Activated CD4-positive, alpha-beta T cell treated with anti-CD3 and anti-CD28 coated beads, Interleukin-2, amount 50 U/mL, for 16 hours (primary cell): Measurements from ENCODE around the gene NUDT8.
"Not testable (repeated sequence)": the region's sequence is repeated elsewhere in the genome, so short reads cannot be mapped to it uniquely, and the experiment has no call there.

Experiments used
- DNase-seq: peaks from one replicate; pipeline ENCODE4 v3.0.0-alpha.2; 2020

The NUDT8 gene

DNA sequence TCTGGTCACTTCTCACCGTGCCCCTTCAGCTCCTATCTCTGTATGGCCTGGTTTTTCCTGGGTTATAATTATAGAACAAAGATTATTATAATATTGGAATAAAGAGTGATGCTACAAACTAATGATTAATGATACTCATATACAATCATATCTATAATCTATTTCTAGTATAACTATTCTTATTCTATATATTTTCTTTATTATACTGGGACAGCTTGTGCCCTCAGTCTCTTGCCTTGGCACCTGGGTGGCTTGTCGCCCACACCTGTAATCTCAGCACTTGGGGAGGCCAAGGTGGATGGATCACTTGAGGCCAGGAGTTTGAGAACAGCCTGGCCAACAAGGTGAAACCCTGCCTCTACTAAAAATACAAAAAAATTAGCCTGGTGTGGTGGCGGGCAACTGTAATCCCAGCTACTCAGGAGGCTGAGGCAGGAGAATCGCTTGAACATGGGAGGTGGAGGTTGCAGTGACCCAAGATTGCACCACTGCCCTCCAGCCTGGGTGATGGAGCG is 30.0 kb upstream of the NUDT8 start:
- DNase-seq = not testable (repeated sequence)

DNA sequence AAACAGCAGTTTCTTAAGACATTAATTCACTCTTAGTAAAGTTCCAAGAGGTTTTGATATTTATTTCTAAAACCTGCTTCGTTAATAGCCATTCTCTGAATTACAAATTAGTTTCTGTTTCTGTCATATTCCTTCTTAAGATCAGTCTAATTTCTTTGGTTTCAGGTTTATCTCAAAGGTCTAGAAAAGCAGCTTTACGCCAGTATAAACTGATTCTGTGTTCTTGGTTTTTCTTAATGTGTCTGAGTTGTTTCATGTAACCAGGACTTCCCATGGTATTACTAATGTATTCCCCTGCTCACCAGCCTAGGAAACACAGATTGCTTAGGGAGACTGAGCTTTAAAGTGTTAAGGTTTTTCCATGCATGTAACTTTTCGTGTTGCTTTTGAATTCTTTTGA is 27.6 kb upstream of the NUDT8 start:
- DNase-seq = peak; percentile 54

DNA sequence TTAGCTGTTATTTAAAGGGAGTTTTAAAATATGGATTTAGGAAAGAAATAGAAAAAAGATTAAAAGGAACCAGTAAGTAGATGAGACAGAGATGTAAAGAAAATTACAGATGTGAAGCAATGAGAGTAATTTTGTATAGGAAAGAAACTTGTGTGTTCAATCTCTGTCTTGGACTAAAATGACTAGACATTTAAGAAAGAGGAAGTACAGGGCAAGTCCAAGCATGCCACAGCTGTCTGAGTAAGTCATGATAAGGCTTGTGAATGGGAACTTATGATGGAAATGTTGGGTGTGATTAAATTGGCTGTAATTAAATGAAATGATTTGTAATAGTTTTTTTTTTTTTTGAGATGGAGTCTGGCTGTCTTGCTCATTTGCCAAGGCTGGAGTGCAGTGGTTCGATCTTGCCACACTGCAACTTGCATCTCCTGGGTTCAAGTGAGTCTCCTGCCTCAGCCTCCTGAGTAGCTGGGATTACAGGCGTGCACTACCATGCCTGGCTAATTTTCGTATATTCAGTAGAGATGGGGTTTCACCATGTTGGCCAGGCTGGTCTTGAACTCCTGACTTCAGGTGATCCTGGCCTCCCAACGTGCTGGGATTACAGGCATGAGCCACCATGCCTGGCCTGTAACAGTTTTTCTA is 26.7 kb upstream of the NUDT8 start:
- DNase-seq = peak; percentile 24

DNA sequence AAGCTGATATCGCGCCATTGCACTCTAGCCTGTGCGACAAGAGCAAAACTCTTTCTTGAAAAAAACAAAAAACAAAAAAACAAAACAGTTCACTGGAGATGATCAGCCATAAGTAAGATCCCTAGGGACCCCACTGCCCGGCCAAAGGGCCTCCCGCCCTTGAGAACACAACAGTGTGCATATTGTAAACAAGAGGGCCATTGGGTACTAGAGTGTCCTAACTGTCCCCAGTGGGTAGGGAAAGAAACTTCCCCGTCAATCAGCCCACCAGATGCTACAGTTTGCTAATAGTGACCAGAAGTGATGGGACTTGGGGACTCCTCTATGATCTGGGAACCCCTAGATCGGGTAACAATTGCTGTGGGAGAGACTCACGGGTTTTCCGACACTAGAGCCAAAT is 24.5 kb upstream of the NUDT8 start:
- DNase-seq = no peak

- no peak for DNase-seq
Measured at GRCh38 chr11:67652965-67653845, 23.5 kb upstream of the NUDT8 start.

DNA sequence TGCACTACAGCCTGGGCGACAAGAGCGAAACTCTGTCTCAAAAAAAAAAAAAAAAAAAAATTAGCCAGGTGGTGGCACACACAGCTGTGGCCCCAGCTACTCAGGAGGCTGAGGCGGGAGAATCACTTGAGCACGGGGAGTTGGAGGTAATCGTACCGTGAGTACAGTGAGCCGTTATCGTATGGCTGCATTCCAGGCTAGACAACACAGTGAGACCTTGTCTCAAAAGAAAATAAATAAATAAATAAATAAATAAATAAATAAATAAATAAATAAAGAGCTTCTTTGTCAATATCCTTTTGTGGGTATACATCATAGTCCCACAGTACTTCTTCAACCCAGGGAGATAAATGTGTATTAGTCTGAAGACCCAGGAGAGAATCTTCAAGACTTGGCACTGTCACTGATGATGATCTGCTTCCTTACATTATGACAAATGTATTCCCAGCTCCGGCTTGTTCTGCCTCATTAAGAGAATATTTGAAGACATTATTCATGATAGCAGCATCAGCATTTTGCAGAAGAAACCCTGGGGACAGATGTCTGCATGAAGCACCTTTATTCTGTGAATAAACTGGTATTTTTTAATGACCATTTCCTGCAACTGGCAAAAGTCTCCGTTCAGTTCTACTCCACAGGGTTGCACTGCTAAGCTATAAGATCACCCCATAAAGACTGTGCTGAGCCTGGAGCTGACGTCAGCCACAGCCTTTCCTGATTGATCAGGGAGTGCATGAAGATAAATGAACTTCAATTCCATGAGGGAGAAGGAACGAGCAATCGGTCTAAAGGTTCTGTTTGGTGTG is 22.4 kb upstream of the NUDT8 start:
- no peak for DNase-seq

GRCh38 chr11:67649634-67650510 is 20.1 kb upstream of the NUDT8 start:
- peak; percentile 32 for DNase-seq

GRCh38 chr11:67648796-67649613 is 19.3 kb upstream of the NUDT8 start:
- no peak for DNase-seq

DNA sequence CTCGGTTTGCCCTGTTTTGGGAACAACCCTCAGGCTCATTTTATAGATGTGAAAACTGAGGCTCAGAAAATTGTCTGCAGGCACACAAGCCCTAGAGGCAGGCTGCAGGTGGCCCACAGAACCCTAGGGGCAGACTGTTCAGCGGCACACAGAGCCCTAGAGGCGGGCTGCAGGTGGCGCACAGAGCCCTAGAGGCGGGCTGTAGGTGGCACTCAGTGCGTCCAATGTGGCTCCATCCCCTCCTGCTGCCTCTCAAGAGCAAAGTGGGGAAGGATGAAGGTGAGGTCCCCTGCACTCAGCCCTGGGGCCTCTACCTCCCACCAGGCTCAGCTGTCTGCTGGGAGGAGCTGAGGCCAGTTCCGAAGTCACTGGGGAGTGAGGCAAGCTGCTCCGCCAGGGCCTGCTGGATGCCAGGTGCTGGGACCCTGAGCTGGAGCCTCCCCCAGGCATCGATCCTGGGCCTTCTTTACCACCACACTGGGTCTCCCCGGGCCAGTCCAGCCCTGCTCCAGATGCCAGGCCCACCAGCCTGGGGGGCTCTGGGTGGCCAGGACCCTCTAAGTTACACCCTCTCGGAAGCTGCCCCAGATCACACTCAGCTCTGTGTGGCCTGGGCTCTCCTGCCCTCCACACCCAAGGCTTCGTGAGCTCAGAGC is 18.5 kb upstream of the NUDT8 start:
- peak; percentile 71 for DNase-seq

DNA sequence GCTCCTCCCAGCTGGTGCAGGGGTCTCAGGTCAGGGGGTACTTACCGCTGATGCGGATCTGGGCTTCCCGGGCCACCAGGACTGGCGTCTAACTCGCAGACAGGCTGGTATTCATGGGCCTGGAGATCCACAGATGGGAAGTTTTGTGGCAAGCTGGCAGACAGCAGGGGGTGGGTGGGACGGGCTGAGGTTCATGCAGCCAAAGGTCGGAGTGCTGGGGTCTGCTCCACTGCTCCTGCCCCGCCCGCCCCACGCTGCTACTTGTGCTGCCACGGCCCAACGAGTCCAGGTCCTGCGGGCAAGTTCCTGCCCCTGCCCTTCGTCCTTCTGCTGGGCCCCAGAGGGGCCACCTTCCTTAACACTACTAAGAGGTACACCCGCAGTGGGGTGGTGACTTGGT is 17.7 kb upstream of the NUDT8 start:
- no peak for DNase-seq

DNA sequence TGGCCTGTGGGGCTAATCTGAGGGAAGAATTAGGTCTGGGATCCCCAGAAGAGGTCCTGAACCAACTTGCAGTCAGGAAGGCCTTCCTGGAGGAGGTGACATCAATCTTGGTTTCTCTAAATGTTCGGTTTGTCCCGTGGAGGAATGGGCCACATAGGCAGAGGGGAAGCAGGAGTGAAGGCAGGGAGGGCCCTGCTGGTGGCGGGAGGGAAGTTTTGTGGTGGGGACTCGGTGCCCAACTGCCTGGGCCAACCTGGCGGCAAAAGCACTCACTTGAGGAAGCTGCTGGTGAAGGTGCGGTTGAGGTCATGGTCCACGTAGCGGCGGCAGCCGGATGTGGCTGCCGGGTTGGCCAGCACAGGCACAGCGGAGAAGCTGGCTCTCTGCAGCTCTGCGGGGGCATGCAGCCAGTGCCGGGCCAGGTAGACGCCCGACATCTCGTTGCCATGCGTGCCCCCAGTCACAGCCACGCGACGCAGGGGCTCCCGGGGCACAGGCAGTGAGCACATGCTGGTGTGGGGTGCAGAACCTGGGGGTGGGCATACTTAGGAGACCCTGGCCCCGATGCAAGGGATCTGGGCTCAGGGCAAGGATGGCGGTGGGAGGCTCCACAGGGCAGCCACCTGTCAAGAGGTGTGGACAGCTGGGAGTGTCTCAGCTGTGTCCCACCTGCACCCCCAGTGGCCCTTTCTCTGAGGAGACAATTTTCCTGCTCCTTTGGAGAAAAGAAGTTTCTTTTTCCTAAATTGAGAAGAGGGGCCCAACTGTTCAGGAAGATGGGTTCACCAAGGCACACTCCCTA is 17.0 kb upstream of the NUDT8 start:
- DNase-seq = peak; percentile 71

- DNase-seq = no peak
Measured at GRCh38 chr11:67645521-67646461, 16.1 kb upstream of the NUDT8 start.

- no peak for DNase-seq
Measured at GRCh38 chr11:67644472-67645418, 15.0 kb upstream of the NUDT8 start.

GRCh38 chr11:67644042-67644441 is 14.3 kb upstream of the NUDT8 start:
- no peak for DNase-seq

GRCh38 chr11:67642173-67643120 is 12.7 kb upstream of the NUDT8 start:
- no peak for DNase-seq
